Measurements from ENCODE around the gene FHIT.

FHIT gene

GRCh38 chr3:60444898-60445437, 806.3 kb downstream of the FHIT start:
- DNase-seq, result no peak

GRCh38 chr3:60440869-60441268, 810.4 kb downstream of the FHIT start:
- no peak for DNase-seq

- DNase-seq, result no peak
These were observed 815.2 kb downstream of the FHIT start for GRCh38 chr3:60435941-60436650.

- DNase-seq, result no peak
These were observed 816.3 kb downstream of the FHIT start for GRCh38 chr3:60434950-60435349.

GRCh38 chr3:60434323-60434722, 816.9 kb downstream of the FHIT start:
- DNase-seq, result no peak

GRCh38 chr3:60431599-60431958, 819.7 kb downstream of the FHIT start:
- DNase-seq, result peak in 1 of 5 donors; percentile 3

- DNase-seq, result no peak
These were observed 821.0 kb downstream of the FHIT start for GRCh38 chr3:60430205-60430604.

- no peak for DNase-seq
These were observed 824.1 kb downstream of the FHIT start for GRCh38 chr3:60427109-60427508.

- no peak for DNase-seq
These were observed 826.3 kb downstream of the FHIT start for GRCh38 chr3:60424942-60425341.

GRCh38 chr3:60424034-60424433, 827.2 kb downstream of the FHIT start:
- no peak for DNase-seq

- no peak for DNase-seq
These were observed 827.7 kb downstream of the FHIT start for GRCh38 chr3:60423556-60423955.

- DNase-seq, result no peak
These were observed 829.4 kb downstream of the FHIT start for GRCh38 chr3:60421749-60422446.

GRCh38 chr3:60417576-60417975, 833.7 kb downstream of the FHIT start:
- DNase-seq, result no peak

- DNase-seq, result no peak
These were observed 837.2 kb downstream of the FHIT start for GRCh38 chr3:60414011-60414410.

GRCh38 chr3:60413551-60413950, 837.7 kb downstream of the FHIT start:
- no peak for DNase-seq

- DNase-seq, result no peak
These were observed 847.4 kb downstream of the FHIT start for GRCh38 chr3:60403866-60404265.

- no peak for DNase-seq
These were observed 848.3 kb downstream of the FHIT start for GRCh38 chr3:60402931-60403330.

- DNase-seq, result peak in 1 of 5 donors; percentile 36
These were observed 851.1 kb downstream of the FHIT start for GRCh38 chr3:60399861-60400845.

GRCh38 chr3:60399292-60399691, 852.0 kb downstream of the FHIT start:
- no peak for DNase-seq

- no peak for DNase-seq
These were observed 856.0 kb downstream of the FHIT start for GRCh38 chr3:60395173-60395762.

GRCh38 chr3:60393946-60394345, 857.3 kb downstream of the FHIT start:
- no peak for DNase-seq

- no peak for DNase-seq
These were observed 858.8 kb downstream of the FHIT start for GRCh38 chr3:60392501-60392900.

GRCh38 chr3:60391292-60391691, 860.0 kb downstream of the FHIT start:
- DNase-seq, result no peak

Data from T-helper 1 cell (primary cell).